Subcutaneous adipose tissue (tissue), 4 donors: ENCODE results near the gene ACKR2. TPM values are rescaled to one million over a fixed set of nuclear protein-coding genes. Genes with fewer than 3 reads are reported as not detected.

Source experiments
- CTCF ChIP-seq: fragments of 450-650 bp; IDR thresholded peaks from one replicate; pipeline ENCODE4 v1.5.1; 2016; ENCODE audit warnings: low read depth, mild to moderate bottlenecking, control low read depth, antibody characterized with exemption, moderate library complexity
- total RNA-seq, 4 donors: library from RNA; depleted of rRNA; stranded (reverse); fragments of >200 nt; gene quantifications; one replicate each; pipeline ENCODE4 v1.1.0, GENCODE V29; 2016

ACKR2 gene
- total RNA-seq, 4 donors from 2014 or later: 7.3 to 22.7 (median 11.2) TPM

GRCh38 chr3:42836150-42837123, 27.2 kb downstream of the ACKR2 start:
- no peak for TF ChIP-seq CTCF

- TF ChIP-seq CTCF: no peak
Observed at GRCh38 chr3:42838571-42838970, 29.3 kb downstream of the ACKR2 start.

GRCh38 chr3:42839616-42840015, 30.4 kb downstream of the ACKR2 start:
- TF ChIP-seq CTCF: no peak

GRCh38 chr3:42841332-42841731, 32.1 kb downstream of the ACKR2 start:
- TF ChIP-seq CTCF: no peak

- no peak for TF ChIP-seq CTCF
Observed at GRCh38 chr3:42843713-42844411, 34.6 kb downstream of the ACKR2 start.

GRCh38 chr3:42844412-42844713, 35.1 kb downstream of the ACKR2 start:
- no peak for TF ChIP-seq CTCF

- TF ChIP-seq CTCF: no peak
Observed at GRCh38 chr3:42844815-42845214, 35.6 kb downstream of the ACKR2 start.
